ENCODE results near the gene KLK13. TPM values are rescaled to one million over a fixed set of nuclear protein-coding genes. Genes with fewer than 3 reads are reported as not detected.

Gene KLK13
- total and polyA plus RNA-seq, 12 donors, result 0.11 to 0.47 TPM; not detected in 10

DNA sequence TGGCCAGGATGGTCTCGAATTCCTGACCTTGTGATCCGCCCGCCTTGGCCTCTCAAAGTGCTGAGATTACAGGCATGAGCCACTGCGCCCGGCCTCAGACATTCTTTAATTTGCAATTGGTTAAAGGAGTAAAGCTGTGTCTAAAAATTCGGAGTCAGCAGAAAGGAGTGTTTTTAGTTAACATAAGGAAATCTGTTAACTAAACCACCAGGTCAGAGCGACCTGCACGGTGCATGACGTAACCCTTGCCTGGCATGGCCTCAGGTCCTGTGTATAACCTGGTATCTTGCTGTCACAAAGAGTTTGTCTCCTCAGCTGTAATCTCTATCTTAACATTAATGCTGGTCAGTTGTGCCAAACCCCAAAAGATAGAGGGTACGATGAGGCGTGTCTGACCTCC, 20.6 kb downstream of the KLK13 start:
- TF ChIP-seq CTCF (IDR thresholded peaks at IDR 0.05) (no peak), POLR2A (IDR thresholded peaks at IDR 0.05) (no peak)
- no peaks in the 10 kb centered on the region for H3K4me1 ChIP-seq (replicated peaks in 1 of 2)
- H3K27me3 ChIP-seq, result peaks cover 1% of the 10 kb centered on the region
- no peak overlapping the region for H3K4me3 ChIP-seq
- intact Hi-C loops (cut with DNase I), result no loop called here
- H3K9me3 ChIP-seq (replicated peaks in 1 of 3), result no peaks in the 10 kb centered on the region
- no peak overlapping the region for H3K27ac ChIP-seq
- H3K36me3 ChIP-seq (replicated peaks in 1 of 2), result no peaks in the 10 kb centered on the region
- WGBS, 4 donors, result 79 to 82% (median 81%) methylated on average over 11 of the region's 11 CpGs
- no peak for DNase-seq

- intact Hi-C loops (cut with DNase I), result no loop called here
- Histone ChIP-seq H3K4me3 (no peak overlapping the region), H3K9me3 (replicated peaks in 1 of 3) (no peaks in the 10 kb centered on the region), H3K36me3 (replicated peaks in 1 of 2) (no peaks in the 10 kb centered on the region), H3K4me1 (replicated peaks in 1 of 2) (no peaks in the 10 kb centered on the region), H3K27ac (no peak overlapping the region), H3K27me3 (no peaks in the 10 kb centered on the region)
- WGBS, 4 donors, result 73 to 83% (median 76%) methylated on average over 7 to 9 of the region's 9 CpGs
- no peak for TF ChIP-seq CTCF (IDR thresholded peaks at IDR 0.05)
- TF ChIP-seq POLR2A (IDR thresholded peaks at IDR 0.05), result no peak
- no peak for DNase-seq
These were observed 21.4 kb downstream of the KLK13 start for GRCh38 chr19:51043497-51043896.

DNA sequence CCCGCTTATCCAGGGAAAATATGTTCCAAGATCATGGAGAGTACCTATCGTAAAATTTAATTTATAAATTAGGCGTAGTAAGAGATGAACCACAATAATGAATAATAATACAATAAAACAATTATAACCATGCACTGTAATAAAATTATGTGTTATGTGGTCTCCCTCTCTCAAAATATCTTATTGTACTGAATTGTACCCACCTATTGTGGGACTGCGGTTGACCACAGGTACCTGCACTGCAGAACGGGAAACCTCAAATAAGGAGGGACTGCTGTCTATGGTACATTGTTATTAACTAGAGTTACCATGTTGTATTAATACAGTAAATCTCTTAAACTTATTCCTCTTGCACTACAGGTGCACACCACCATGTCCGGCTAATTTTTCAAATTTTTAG, 24.7 kb downstream of the KLK13 start:
- WGBS, 4 donors, result 86 to 90% (median 88%) methylated on average over 6 of the region's 6 CpGs
- no peak overlapping the region for H3K27ac ChIP-seq
- no peaks in the 10 kb centered on the region for H3K27me3 ChIP-seq
- intact Hi-C loops (cut with DNase I), result no loop called here
- no peaks in the 10 kb centered on the region for H3K4me1 ChIP-seq (replicated peaks in 1 of 2)
- H3K36me3 ChIP-seq (replicated peaks in 1 of 2), result no peaks in the 10 kb centered on the region
- DNase-seq, result no peak
- H3K4me3 ChIP-seq, result no peak overlapping the region
- H3K9me3 ChIP-seq (replicated peaks in 1 of 3), result no peaks in the 10 kb centered on the region
- TF ChIP-seq CTCF (IDR thresholded peaks at IDR 0.05) (no peak), POLR2A (IDR thresholded peaks at IDR 0.05) (no peak)

DNA sequence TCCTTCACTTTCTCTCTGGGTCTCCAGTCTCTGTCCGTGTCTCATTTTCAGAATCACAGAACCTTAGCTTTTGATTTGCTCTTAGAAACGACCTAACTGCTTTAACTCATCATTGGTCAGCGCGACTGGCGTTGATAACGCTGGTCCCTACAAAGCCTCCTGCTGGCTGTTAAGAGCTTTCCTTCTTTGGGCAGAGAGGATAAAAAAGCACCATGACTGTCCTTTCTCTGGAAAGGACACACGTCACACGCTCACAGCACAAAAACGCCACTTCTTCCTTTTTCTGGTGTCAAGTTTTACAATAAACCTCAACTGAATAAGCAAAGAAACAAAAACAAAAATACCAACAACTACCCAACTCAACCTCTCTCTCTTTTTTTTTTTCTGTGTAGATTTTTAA, 28.4 kb downstream of the KLK13 start:
- DNase-seq, result no peak
- Histone ChIP-seq H3K27me3 (no peaks in the 10 kb centered on the region), H3K4me3 (no peak overlapping the region), H3K36me3 (replicated peaks in 1 of 2) (no peaks in the 10 kb centered on the region), H3K4me1 (replicated peaks in 1 of 2) (no peaks in the 10 kb centered on the region), H3K27ac (no peak overlapping the region), H3K9me3 (replicated peaks in 1 of 3) (no peaks in the 10 kb centered on the region)
- WGBS, 4 donors, result 44 to 55% (median 49%) methylated on average over 9 of the region's 9 CpGs
- no peak for TF ChIP-seq CTCF (IDR thresholded peaks at IDR 0.05)
- TF ChIP-seq POLR2A (IDR thresholded peaks at IDR 0.05), result no peak
- intact Hi-C loops (cut with DNase I), result no loop called here
